Measurements from ENCODE around the gene NUDT6.

Gene NUDT6

DNA sequence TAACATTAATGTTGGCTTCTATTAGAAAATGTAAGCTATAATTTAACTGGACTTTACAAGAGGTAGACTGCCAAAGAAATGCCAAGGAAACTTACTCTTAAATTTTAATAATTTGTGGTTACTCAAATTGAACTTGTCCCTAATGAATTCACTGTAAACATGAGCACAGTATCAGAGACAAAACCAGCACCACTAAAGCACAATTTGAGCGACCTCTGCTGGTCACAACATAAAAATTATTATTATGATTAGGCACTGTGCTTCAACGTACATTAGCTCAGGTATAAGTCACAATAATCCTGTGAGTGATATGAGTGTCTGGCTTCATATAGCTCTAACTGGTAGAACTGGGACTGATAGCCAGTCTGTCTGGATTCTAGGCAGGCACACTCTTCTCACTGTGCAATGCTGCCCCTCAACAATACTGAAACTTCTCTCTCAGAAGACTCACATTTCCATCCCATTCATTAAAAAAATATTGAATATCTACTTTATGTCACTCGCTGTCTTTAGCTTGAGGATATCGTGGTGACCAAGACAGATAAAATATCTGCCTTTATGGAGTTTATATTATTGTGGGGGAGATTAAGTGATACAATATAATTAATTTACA lies 8.0 kb downstream of the NUDT6 start:
- no peak for DNase-seq

GRCh38 chr4:122912810-122913575 lies 9.4 kb downstream of the NUDT6 start:
- no peak for DNase-seq

GRCh38 chr4:122911588-122911987 lies 10.8 kb downstream of the NUDT6 start:
- no peak for DNase-seq

DNA sequence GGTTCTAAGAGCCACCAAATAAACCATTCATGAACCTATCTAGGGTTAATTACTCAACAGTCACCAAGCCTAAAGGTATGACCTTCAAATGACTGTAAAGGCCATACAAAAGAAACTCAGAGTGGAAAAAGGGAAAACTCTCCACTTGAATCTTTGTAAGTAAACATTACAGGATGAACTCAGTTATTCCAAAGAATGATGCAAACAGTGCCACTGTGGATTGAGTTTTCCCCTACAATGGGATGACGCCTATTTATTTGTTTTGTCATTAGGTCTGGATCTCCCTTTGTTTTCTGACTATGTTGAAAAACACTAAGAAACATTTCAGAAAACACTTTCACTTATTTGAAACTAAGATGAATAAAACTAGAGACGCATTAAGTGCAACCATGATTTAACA lies 12.7 kb downstream of the NUDT6 start:
- DNase-seq, result no peak

DNA sequence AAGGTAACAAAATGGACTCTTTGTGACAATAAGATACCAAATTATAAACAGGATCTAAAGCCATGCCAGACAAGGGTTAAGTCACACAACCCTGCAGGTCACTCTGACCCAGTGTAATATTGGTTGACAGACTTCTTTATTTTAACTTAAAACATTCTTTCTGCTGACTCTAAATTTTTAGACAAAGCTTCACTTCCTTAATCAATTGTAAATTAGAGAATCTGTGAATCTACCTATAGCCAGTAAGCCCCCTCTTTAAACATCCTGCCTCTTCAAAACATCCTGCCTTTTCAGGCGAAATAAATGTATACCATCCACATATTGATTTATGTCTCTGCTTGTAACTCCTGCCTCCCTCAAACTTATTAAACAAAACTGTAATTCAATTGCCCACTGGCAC lies 14.2 kb downstream of the NUDT6 start:
- no peak for DNase-seq

GRCh38 chr4:122906859-122907305 lies 15.5 kb downstream of the NUDT6 start:
- no peak for DNase-seq

DNA sequence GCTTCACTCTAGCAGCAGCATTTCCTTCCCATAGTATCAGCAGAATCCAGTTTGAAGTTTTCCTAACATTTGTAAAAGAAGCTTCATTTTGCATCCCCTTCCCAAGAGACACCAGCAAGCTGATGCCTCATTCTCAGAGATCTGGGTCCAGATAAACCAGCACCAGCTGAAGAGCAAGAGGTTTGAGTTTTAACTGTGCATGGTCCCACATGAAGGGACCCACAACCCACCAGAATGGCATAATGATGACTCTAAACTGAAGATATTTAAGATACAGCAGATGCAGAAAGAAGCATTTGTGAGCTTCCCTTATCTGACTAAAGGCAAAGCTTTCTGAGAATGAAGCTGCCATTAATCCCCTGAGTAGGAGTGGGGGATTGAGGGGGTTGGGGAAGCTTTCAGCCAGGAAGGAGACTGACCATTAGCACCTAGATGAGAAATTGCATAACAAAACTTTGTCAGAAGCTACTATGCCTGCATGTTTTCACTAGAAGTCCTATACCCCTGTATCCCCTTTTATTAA lies 18.6 kb downstream of the NUDT6 start:
- no peak for DNase-seq

DNA sequence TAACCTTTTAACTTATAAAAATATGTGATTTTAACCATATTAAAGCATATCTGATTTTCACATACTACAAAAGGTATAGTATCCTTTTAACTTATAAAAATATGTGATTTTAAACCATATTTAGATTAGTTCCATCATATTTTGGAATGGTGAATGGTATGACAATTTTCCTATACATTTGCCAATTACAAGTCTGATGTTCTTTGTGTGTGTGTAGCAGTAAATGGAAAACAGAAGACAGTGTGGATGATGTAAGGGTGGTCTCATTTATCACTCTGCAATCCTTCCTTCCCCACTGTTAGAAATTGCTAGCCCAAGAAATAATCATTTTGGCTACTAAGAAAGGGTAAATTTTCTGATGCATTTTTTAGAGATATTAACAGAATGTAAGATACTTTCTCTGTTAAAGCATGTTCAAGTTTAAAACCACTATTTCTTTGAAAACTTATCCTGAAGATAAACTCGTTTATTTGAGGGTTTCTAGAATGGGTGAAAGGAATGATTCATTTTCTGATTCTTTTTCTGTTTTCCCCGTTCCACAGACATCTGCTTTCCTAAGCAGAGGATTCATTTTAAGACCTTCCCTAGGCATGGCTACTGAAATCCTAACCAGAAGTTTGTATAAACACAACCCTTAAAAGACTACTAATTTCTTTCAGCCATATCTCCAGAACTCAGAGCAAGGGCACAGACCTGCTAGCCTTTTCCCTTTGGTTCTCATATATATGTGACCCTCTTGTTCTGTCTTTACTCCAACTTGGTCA lies 21.0 kb downstream of the NUDT6 start:
- no peak for DNase-seq

GRCh38 chr4:122900314-122900713 lies 22.1 kb downstream of the NUDT6 start:
- no peak for DNase-seq

DNA sequence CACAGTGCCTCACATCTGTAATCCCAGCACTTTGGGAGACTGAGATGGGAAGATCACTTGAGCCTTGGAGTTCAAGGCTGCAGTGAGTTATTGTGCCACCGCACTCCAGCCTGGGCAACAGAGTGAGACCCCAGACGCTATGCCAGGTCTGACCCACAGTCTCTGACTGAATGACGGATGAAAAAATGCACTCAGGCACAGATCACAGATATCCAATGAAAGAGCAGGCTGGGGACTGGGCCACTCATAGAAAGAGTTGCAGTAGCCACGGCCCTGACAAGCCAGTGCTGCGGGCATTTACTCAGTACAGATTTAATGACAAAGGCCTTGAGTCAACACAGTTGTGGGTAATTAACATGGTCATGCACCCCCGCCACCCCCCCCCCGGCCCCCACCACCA lies 22.7 kb downstream of the NUDT6 start:
- DNase-seq, result no peak

GRCh38 chr4:122898370-122899150 lies 23.8 kb downstream of the NUDT6 start:
- DNase-seq, result no peak

DNA sequence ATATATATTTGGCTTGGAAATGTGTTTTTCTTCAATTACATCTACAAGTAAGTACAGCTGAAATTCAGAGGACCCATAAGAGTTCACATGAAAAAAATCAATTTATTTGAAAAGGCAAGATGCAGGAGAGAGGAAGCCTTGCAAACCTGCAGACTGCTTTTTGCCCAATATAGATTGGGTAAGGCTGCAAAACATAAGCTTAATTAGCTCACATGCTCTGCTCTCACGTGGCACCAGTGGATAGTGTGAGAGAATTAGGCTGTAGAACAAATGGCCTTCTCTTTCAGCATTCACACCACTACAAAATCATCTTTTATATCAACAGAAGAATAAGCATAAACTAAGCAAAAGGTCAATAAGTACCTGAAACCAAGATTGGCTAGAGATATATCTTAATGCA lies 26.1 kb downstream of the NUDT6 start:
- no peak for DNase-seq

DNA sequence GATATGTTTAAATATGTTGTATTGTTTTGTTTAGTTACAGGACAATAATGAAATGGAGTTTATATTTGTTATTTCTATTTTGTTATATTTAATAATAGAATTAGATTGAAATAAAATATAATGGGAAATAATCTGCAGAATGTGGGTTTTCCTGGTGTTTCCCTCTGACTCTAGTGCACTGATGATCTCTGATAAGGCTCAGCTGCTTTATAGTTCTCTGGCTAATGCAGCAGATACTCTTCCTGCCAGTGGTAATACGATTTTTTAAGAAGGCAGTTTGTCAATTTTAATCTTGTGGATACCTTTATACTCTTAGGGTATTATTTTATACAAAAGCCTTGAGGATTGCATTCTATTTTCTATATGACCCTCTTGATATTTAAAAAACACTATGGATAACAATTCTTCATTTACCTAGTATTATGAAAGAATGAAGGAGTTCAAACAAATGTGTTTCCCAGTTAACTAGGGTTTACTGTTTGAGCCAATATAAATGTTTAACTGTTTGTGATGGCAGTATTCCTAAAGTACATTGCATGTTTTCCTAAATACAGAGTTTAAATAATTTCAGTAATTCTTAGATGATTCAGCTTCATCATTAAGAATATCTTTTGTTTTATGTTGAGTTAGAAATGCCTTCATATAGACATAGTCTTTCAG lies 26.9 kb downstream of the NUDT6 start:
- DNase-seq, result no peak

DNA sequence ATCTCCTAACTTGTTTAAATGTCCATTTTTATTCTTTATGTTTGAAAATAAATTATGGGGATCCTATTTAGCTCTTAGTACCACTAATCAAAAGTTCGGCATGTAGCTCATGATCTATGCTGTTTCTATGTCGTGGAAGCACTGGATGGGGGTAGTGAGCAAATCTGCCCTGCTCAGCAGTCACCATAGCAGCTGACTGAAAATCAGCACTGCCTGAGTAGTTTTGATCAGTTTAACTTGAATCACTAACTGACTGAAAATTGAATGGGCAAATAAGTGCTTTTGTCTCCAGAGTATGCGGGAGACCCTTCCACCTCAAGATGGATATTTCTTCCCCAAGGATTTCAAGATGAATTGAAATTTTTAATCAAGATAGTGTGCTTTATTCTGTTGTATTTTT lies 27.6 kb downstream of the NUDT6 start:
- no peak for DNase-seq

DNA sequence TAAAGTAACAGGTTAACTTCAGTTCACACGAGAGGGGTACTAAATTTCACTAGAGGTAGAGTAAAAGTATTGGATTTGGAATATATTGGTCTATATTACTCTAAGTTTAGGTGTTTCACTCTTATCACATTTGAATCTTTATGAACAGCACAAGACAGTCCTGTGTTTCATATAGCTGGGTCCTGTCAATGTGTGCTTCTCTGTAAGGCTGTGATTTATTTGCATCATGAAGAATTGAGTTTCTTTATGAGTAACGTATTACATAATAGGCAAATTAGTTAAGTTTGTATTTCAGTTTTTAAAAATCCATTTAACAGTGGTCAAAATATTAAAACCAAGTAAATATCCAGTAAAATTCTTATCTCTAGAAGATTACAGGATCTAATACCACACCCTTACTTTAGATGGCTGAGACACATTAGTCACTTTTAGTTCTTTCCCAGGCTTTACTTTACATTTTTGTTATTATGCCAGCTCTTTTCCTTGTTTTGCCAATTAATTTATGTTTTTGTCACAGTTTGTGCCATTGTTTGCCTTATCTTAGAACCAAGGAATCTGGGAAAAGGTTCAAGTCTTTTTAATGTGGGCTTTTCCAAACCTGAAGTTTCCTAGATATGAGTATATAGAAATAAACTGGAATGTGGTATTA lies 32.1 kb downstream of the NUDT6 start:
- no peak for DNase-seq

- DNase-seq, result no peak
Measured at GRCh38 chr4:122889726-122890125, 32.7 kb downstream of the NUDT6 start.

- no peak for DNase-seq
Measured at GRCh38 chr4:122884499-122884898, 37.9 kb downstream of the NUDT6 start.

DNA sequence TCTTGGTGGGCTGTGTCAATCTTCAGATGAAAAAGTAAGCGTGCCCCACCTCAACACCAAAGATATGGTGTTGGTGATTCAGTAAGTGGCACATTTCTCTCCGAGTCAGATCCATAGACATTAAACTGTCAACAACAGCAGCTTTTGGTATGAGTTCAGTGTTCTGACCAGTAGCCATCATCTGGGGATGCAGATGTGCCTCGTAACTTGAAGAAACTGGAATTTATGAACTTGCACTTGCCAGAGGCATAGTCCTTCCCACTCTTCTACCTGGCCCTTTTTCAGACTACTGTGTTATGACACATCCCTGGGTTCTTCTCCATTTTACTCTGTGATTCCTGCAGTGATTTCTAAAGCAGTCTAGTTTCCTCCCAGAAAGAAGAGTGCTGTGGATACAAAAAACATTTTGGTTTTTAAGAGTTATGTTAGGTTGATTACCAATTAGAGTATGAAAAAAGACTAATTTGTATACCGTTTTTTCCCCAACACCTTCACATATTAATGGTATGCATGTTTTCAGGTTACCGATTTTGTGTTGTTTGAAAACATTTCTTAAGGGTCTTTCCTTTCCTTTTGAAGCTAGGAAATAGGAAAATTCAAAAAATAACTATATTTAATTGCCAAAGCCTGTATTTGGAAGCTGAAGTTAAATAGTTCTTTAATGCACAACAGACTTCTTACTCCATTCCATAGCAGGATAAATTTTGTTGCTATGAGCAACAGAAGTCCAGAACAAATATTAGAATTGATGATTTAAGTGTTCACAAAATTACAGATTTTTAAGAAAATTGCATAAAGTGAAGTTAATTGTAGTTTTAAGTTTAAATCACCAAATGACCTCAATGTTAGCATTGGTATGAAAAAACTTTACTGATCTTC lies 39.3 kb downstream of the NUDT6 start:
- no peak for DNase-seq

DNA sequence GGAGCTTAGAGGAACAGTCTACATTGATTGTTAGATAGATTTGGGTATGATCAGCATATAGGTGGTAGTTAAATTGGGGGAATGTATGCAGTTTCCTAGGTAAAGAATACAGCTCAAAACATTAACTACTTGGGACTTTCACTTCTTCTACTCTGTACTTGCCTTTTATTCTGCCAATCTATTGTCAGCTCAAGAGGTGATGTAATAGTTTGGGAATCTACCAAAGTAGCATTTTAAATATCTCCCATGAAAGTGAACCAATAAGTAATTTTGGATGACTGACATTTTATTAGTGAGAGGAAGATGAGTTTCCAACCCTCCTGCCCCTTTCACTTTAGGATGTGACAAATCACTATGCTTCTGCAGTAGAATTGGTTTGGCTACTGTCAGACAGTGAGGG lies 43.4 kb downstream of the NUDT6 start:
- no peak for DNase-seq

GRCh38 chr4:122876456-122876855 lies 45.9 kb downstream of the NUDT6 start:
- DNase-seq, result no peak

- DNase-seq, result no peak
Measured at GRCh38 chr4:122875949-122876348, 46.4 kb downstream of the NUDT6 start.
